GM23338 (cell line): ENCODE results near the gene CNPY3. TPM values are rescaled to one million over a fixed set of nuclear protein-coding genes. Genes with fewer than 3 reads are reported as not detected.

Experiments used
- ATAC-seq: fragments of 200-7000 bp; cut with Tn5 transposase; 3 replicates; pipeline ENCODE4 v1.9.1; 2020
- DNase-seq: peaks from one replicate; pipeline ENCODE4 v3.0.0-alpha.2; 2015; ENCODE audit warnings: low spot score
- H2AFZ ChIP-seq: fragments of 200-600 bp; sonication (generic); 2 replicates; pipeline ENCODE4 v1.8.0; 2016; ENCODE audit warnings: antibody characterized with exemption, mild to moderate bottlenecking, moderate library complexity
- H3F3A ChIP-seq: fragments of 200-600 bp; sonication (generic); replicated peaks from 2 replicates; pipeline ENCODE4 v1.8.0; 2017; ENCODE audit warnings: antibody characterized with exemption, mixed run types, low read depth
- H3K27ac ChIP-seq: fragments of 200-600 bp; sonication (generic); 2 replicates; pipeline ENCODE4 v1.6.1; 2016; ENCODE audit warnings: low read depth
- H3K27me3 ChIP-seq: fragments of 200-600 bp; sonication (generic); 2 replicates; pipeline ENCODE4 v1.8.0; 2016; ENCODE audit warnings: mild to moderate bottlenecking, mixed run types, moderate library complexity; ENCODE audit not compliant: insufficient read depth
- H3K36me3 ChIP-seq: fragments of 200-600 bp; sonication (generic); 2 replicates; pipeline ENCODE4 v1.8.0; 2016; ENCODE audit warnings: mild to moderate bottlenecking; ENCODE audit not compliant: insufficient read depth
- H3K4me1 ChIP-seq: fragments of 200-600 bp; sonication (generic); 2 replicates; pipeline ENCODE4 v1.8.0; 2016; ENCODE audit warnings: mild to moderate bottlenecking, moderate library complexity; ENCODE audit not compliant: insufficient read depth
- H3K4me2 ChIP-seq: fragments of 200-600 bp; sonication (generic); 2 replicates; pipeline ENCODE4 v1.7.1; 2017; ENCODE audit warnings: mixed run types
- H3K4me3 ChIP-seq: fragments of 200-600 bp; sonication (generic); 2 replicates; pipeline ENCODE4 v1.6.1; 2016; ENCODE audit warnings: mixed run types
- H3K79me2 ChIP-seq: fragments of 200-600 bp; sonication (generic); replicated peaks from 2 replicates; pipeline ENCODE4 v1.8.0; 2017; ENCODE audit warnings: mild to moderate bottlenecking; ENCODE audit not compliant: insufficient read depth
- H3K9me2 ChIP-seq: fragments of 200-600 bp; sonication (generic); 2 replicates; pipeline ENCODE4 v1.8.0; 2017; ENCODE audit not compliant: insufficient read depth
- H4K20me1 ChIP-seq: fragments of 200-600 bp; sonication (generic); replicated peaks from 2 replicates; pipeline ENCODE4 v1.8.0; 2017; ENCODE audit warnings: mild to moderate bottlenecking; ENCODE audit not compliant: insufficient read depth
- H3K27ac Mint-ChIP-seq: 2 replicates; pipeline ENCODE4 v1.8.0; 2020; ENCODE audit warnings: inconsistent platforms, mild to moderate bottlenecking, moderate library complexity, mixed read lengths
- H3K27me3 Mint-ChIP-seq: 3 replicates; pipeline ENCODE4 v1.8.0; 2022; ENCODE audit warnings: low read depth, mild to moderate bottlenecking, moderate library complexity, mixed read lengths, inconsistent platforms; ENCODE audit not compliant: insufficient read depth, poor library complexity
- H3K36me3 Mint-ChIP-seq: 3 replicates; pipeline ENCODE4 v1.8.0; 2021; ENCODE audit warnings: low read depth, mild to moderate bottlenecking, inconsistent platforms, moderate library complexity, mixed read lengths
- H3K4me1 Mint-ChIP-seq: 3 replicates; pipeline ENCODE4 v1.8.0; 2020; ENCODE audit warnings: mild to moderate bottlenecking, inconsistent platforms, mixed read lengths
- H3K4me3 Mint-ChIP-seq: 3 replicates; pipeline ENCODE4 v1.8.0; 2021; ENCODE audit warnings: moderate library complexity, mild to moderate bottlenecking, inconsistent platforms, mixed read lengths
- H3K9me3 Mint-ChIP-seq: 3 replicates; pipeline ENCODE4 v1.8.0; 2020; ENCODE audit warnings: moderate library complexity, mild to moderate bottlenecking, inconsistent platforms, mixed read lengths
- CREB1 ChIP-seq: fragments of 250-450 bp; sonication (Bioruptor Pico); IDR thresholded peaks from 2 replicates; pipeline ENCODE4 v1.5.0; 2020; ENCODE audit warnings: low read depth, mild to moderate bottlenecking, moderate library complexity
- EZH2 ChIP-seq: fragments of 200-600 bp; sonication (generic); IDR thresholded peaks from one replicate; pipeline ENCODE4 v1.8.0; 2017; ENCODE audit warnings: antibody characterized with exemption, mild to moderate bottlenecking, low read depth; ENCODE audit not compliant: unreplicated experiment
- EZH2phosphoT487 ChIP-seq: fragments of 200-600 bp; sonication (generic); IDR thresholded peaks from one replicate; pipeline ENCODE4 v1.8.1; 2018; ENCODE audit warnings: antibody characterized with exemption; ENCODE audit not compliant: unreplicated experiment
- JUNB ChIP-seq: IDR thresholded peaks from one replicate; pipeline ENCODE4 v1.6.1; 2016; ENCODE audit warnings: antibody characterized with exemption; ENCODE audit not compliant: unreplicated experiment
- NANOG ChIP-seq: IDR thresholded peaks from 2 replicates; pipeline ENCODE4 v1.6.1; 2016; ENCODE audit warnings: antibody characterized with exemption, borderline replicate concordance
- POLR2AphosphoS5 ChIP-seq: IDR thresholded peaks from 2 replicates; pipeline ENCODE4 v1.6.1; 2016; ENCODE audit warnings: antibody characterized with exemption, low read depth
- STAT1 ChIP-seq: IDR thresholded peaks from one replicate; pipeline ENCODE4 v1.6.1; 2016; ENCODE audit warnings: antibody characterized with exemption; ENCODE audit not compliant: unreplicated experiment
- ZNF331 ChIP-seq: fragments of 250-450 bp; sonication (Bioruptor Pico); IDR thresholded peaks from 2 replicates; pipeline ENCODE4 v1.5.0; 2020; ENCODE audit warnings: low read depth, mild to moderate bottlenecking, moderate library complexity
- polyA plus RNA-seq: library from polyadenylated mRNA; unstranded; fragments of >200 nt; fragmentation: Nextera tagmentation; extraction: Ambion mirVana; gene quantifications from 2 replicates; pipeline ENCODE4 v1.2.1, GENCODE V29; 2016
- total RNA-seq: library from RNA; depleted of rRNA; stranded (reverse); fragments of >200 nt; shearing (Covaris generic); gene quantifications from 2 replicates; pipeline ENCODE4 v1.2.3, GENCODE V29; 2014
- TF ChIP-seq, protein P1 (sequence below), 2 experiments: fragments of 200-600 bp in 1 of 2; sonication (generic) in 1 of 2; conservative IDR thresholded peaks; 2 replicates each; pipeline versions ENCODE4 v1.5.1 to v1.6.1; 2016 to 2017; ENCODE audit warnings: antibody characterized with exemption in 2 of 2, low read depth in 2 of 2, mild to moderate bottlenecking in 2 of 2, moderate library complexity in 1 of 2

Gene CNPY3
- total and polyA plus RNA-seq, 2 experiments from 2014 or later = 67.0 to 74.5 TPM

DNA sequence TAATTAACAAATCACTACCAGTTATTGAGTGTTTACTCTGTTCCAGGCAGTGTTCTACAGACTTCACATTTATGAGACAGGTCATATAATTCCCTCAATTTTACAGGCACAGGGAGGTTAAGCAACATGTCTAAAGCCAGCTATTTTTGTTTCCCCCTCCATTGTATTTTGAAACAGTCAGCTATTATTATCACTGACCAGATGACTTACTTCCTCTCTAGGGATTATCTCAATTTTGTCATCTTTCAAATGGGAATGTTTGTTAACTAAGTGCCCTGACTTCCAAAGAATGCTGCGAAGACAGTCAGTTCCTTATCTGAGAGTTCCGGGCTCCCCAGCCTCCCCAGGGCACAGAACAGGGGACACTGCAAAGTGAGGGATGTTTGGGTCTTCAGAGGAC is 5.6 kb upstream of the CNPY3 start (continued):
- TF ChIP-seq JUNB = no peak
- no peak for TF ChIP-seq EZH2
- TF ChIP-seq NANOG = no peak
- TF ChIP-seq POLR2AphosphoS5 = no peak
- no peak for TF ChIP-seq STAT1

GRCh38 chr6:42925248-42925857 is 3.9 kb upstream of the CNPY3 start:
- peaks cover 11% of the 10 kb centered on the region for H3K27me3 Mint-ChIP-seq
- peak; percentile 9 for ATAC-seq

GRCh38 chr6:42929821-42930360 is 611 bp downstream of the CNPY3 start:
- ATAC-seq (peak; percentile 24), DNase-seq (no peak)
- Histone ChIP-seq H3K4me3 (peak overlapping the region; percentile 82), H3K27me3 (no peaks in the 10 kb centered on the region), H3K9me2 (no peaks in the 10 kb centered on the region), H4K20me1 (peaks cover 15% of the 10 kb centered on the region; the same call in 1 of the 2 replicates), H3K4me1 (peaks cover 26% of the 10 kb centered on the region), H3K27ac (peak overlapping the region; percentile 96), H3K79me2 (peaks cover 45% of the 10 kb centered on the region), H3K4me2 (peak overlapping the region; percentile 92), H3F3A (peaks cover 39% of the 10 kb centered on the region), H2AFZ (no peak overlapping the region; the same call in none of the 2 replicates), H3K36me3 (peaks cover 14% of the 10 kb centered on the region)
- TF ChIP-seq STAT1 (no peak), POLR2AphosphoS5 (no peak; the same call in 1 of the 2 replicates), JUNB (no peak), EZH2 (no peak), ZNF331 (CRISPR knock-in tag) (no peak), EZH2phosphoT487 (no peak), CREB1 (no peak)
- Mint-ChIP-seq H3K27ac (peak overlapping the region; percentile 98), H3K4me3 (peak overlapping the region; percentile 93), H3K9me3 (no peaks in the 10 kb centered on the region; the same call in 2 of the 3 replicates), H3K4me1 (peaks cover 28% of the 10 kb centered on the region), H3K27me3 (peaks cover 19% of the 10 kb centered on the region), H3K36me3 (peaks cover 39% of the 10 kb centered on the region)

More at GRCh38 chr6:42925248-42925857, 3.9 kb upstream of the CNPY3 start:
- Histone ChIP-seq H3K4me3 (peak overlapping the region; percentile 39), H3K27ac (no peak overlapping the region), H4K20me1 (no peaks in the 10 kb centered on the region), H2AFZ (peak overlapping the region; percentile 98), H3K9me2 (no peaks in the 10 kb centered on the region), H3K4me1 (peaks cover 17% of the 10 kb centered on the region), H3K79me2 (peaks cover 3% of the 10 kb centered on the region), H3K27me3 (no peaks in the 10 kb centered on the region), H3K4me2 (peak overlapping the region; percentile 55; the same call in 1 of the 2 replicates), H3F3A (peaks cover 26% of the 10 kb centered on the region), H3K36me3 (no peaks in the 10 kb centered on the region)
- Mint-ChIP-seq H3K27ac (no peak overlapping the region), H3K4me3 (no peak overlapping the region; the same call in 2 of the 3 replicates), H3K36me3 (peaks cover 3% of the 10 kb centered on the region; the same call in 2 of the 3 replicates), H3K9me3 (no peaks in the 10 kb centered on the region; the same call in 2 of the 3 replicates), H3K4me1 (peaks cover 13% of the 10 kb centered on the region)
- TF ChIP-seq NANOG = no peak
- TF ChIP-seq, protein P1, sequence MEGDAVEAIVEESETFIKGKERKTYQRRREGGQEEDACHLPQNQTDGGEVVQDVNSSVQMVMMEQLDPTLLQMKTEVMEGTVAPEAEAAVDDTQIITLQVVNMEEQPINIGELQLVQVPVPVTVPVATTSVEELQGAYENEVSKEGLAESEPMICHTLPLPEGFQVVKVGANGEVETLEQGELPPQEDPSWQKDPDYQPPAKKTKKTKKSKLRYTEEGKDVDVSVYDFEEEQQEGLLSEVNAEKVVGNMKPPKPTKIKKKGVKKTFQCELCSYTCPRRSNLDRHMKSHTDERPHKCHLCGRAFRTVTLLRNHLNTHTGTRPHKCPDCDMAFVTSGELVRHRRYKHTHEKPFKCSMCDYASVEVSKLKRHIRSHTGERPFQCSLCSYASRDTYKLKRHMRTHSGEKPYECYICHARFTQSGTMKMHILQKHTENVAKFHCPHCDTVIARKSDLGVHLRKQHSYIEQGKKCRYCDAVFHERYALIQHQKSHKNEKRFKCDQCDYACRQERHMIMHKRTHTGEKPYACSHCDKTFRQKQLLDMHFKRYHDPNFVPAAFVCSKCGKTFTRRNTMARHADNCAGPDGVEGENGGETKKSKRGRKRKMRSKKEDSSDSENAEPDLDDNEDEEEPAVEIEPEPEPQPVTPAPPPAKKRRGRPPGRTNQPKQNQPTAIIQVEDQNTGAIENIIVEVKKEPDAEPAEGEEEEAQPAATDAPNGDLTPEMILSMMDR (conservative IDR thresholded peaks at IDR 0.05; ENCODE audit: low read depth in 2 of 2) = peak in 1 of 2 experiments; percentile 37; a peak in 2 of 4 replicates
- peak; percentile 58 for DNase-seq
